Adrenal gland (tissue), 12 donors: ENCODE data around the gene GRK1. TPM values are rescaled to one million over a fixed set of nuclear protein-coding genes. Genes with fewer than 3 reads are reported as not detected.

Source experiments
- DNase-seq, 7 donors: peaks; one replicate each; pipeline ENCODE4 v3.0.0-alpha.2; 2019 to 2020
- H3K27ac ChIP-seq, 5 donors: fragments of 200-600 bp; sonication (generic) in 4 of 5; 1 replicate in 3 of 5; 2 replicates in 2 of 5; pipeline versions ENCODE4 v1.5.1 to v1.8.0; 2016 to 2020; ENCODE audit warnings: mild to moderate bottlenecking in 1 of 5
- H3K27me3 ChIP-seq: fragments of 200-600 bp; 2 replicates; pipeline ENCODE4 v1.8.0; 2021
- H3K36me3 ChIP-seq, 2 donors: fragments of 200-600 bp; replicated peaks in 1 of 2; 1 replicate in 1 of 2; 2 replicates in 1 of 2; pipeline versions ENCODE4 v1.5.1 to v1.8.0; 2018 to 2022
- H3K4me1 ChIP-seq, 2 donors: fragments of 200-600 bp; replicated peaks in 1 of 2; 1 replicate in 1 of 2; 2 replicates in 1 of 2; pipeline versions ENCODE4 v1.5.1 to v1.8.0; 2018 to 2021
- H3K4me3 ChIP-seq, 4 donors: fragments of 200-600 bp; sonication (generic) in 3 of 4; one replicate each; pipeline ENCODE4 v1.5.1; 2016 to 2018
- H3K9me3 ChIP-seq, 3 donors: fragments of 200-600 bp; sonication (generic) in 1 of 3; replicated peaks in 1 of 3; 1 replicate in 2 of 3; 2 replicates in 1 of 3; pipeline versions ENCODE4 v1.5.1 to v1.8.0; 2016 to 2021
- CTCF ChIP-seq, 6 experiments: fragments of 450-650 bp in 4 of 6; fragments of 200-600 bp in 2 of 6; sonication (generic) in 1 of 6; IDR thresholded peaks; 1 replicate in 5 of 6; 2 replicates in 1 of 6; pipeline versions ENCODE4 v1.5.1 to v1.8.0; 2016 to 2021; ENCODE audit warnings: antibody characterized with exemption in 6 of 6, mild to moderate bottlenecking in 2 of 6, moderate library complexity in 1 of 6
- POLR2A ChIP-seq, 2 donors: fragments of 450-650 bp; IDR thresholded peaks; one replicate each; pipeline ENCODE4 v1.6.1; 2017; ENCODE audit warnings: antibody characterized with exemption in 2 of 2, mild to moderate bottlenecking in 2 of 2, moderate library complexity in 1 of 2
- WGBS, 4 donors: extraction: QIAGEN DNeasy Blood & Tissue Kit in 2 of 4; methylation state at CpG; one replicate each; pipeline versions ENCODE4 v1.1.5 to v1.1.7; 2013 to 2017; 5-methylcytosine and 5-hydroxymethylcytosine counted together
- intact Hi-C, 2 donors: fragments of 100-400 bp; cut with DNase I; formaldehyde crosslinking; loops; one replicate each; pipeline versions ENCODE4 v1.14.1 to v1.15.0; 2022 to 2023
- polyA plus RNA-seq, 3 donors: library from polyadenylated mRNA; stranded (reverse); fragments of 200-250 nt in 2 of 3; fragments of 350-450 nt in 1 of 3; fragmentation: Illumina TruSeq in 1 of 3; extraction: RNeasy Lipid Tissue Mini Kit (QIAGEN cat#74804) in 1 of 3; gene quantifications; one replicate each; pipeline ENCODE4 v1.2.3, GENCODE V29; 2013 to 2014
- total RNA-seq, 9 donors: library from RNA; depleted of rRNA in 4 of 9; stranded (reverse); fragments of >200 nt in 4 of 9; fragments of 120-200 nt in 1 of 9; fragmentation: NEBNext Ultra II Directional in 1 of 9; extraction: Animal tissue kit (Norgen Biotek cat#: 25700) in 1 of 9; gene quantifications; one replicate each; pipeline versions ENCODE4 v1.1.0 to v1.2.4, GENCODE V29; 2013 to 2023
- donor health status: healthy with polysubstance abuse.
- donor health status: Bipolar disorder and iron deficiency.
- donor health status: DM: yes; HTN: yes; CAD: no.
- donor health status: DM: no; HTN: no; CAD: no.
- donor health status: DM: no; HTN: no; CAD: no.
- donor health status: DM: yes; HTN: yes; CAD: no.

GRK1 gene
- total and polyA plus RNA-seq, 12 donors = 0.04 to 0.38 (median 0.22) TPM; not detected in 9

GRCh38 chr13:113761136-113761535 lies 94.1 kb downstream of the GRK1 start:
- Histone ChIP-seq H3K4me3 (no peak overlapping the region), H3K27me3 (no peaks in the 10 kb centered on the region), H3K27ac (no peak overlapping the region), H3K36me3 (no peaks in the 10 kb centered on the region), H3K4me1 (peaks cover 0 to 8% of the 10 kb centered on the region in 2 donors), H3K9me3 (no peaks in the 10 kb centered on the region)
- intact Hi-C loops = no loop called here
- DNase-seq = no peak
- WGBS, 4 donors = 80 to 86% (median 82%) methylated on average over 7 of the region's 7 CpGs
- TF ChIP-seq CTCF (IDR thresholded peaks at IDR 0.05) (no peak), POLR2A (IDR thresholded peaks at IDR 0.05) (no peak)

GRCh38 chr13:113762075-113762474 lies 95.1 kb downstream of the GRK1 start:
- Histone ChIP-seq H3K27me3 (no peaks in the 10 kb centered on the region), H3K9me3 (no peaks in the 10 kb centered on the region), H3K36me3 (no peaks in the 10 kb centered on the region), H3K4me1 (peaks cover 0 to 8% of the 10 kb centered on the region in 2 donors), H3K4me3 (no peak overlapping the region), H3K27ac (no peak overlapping the region)
- no peak for TF ChIP-seq CTCF (IDR thresholded peaks at IDR 0.05)
- TF ChIP-seq POLR2A (IDR thresholded peaks at IDR 0.05) = no peak
- DNase-seq = no peak
- 61 to 88% (median 71%) methylated on average over 2 of the region's 2 CpGs for WGBS, 4 donors
- intact Hi-C loops = no loop called here

- 72 to 80% (median 77%) methylated on average over 10 to 11 of the region's 11 CpGs for WGBS, 4 donors
- Histone ChIP-seq H3K4me3 (no peak overlapping the region), H3K4me1 (peaks cover 0 to 8% of the 10 kb centered on the region in 2 donors), H3K9me3 (no peaks in the 10 kb centered on the region), H3K27ac (no peak overlapping the region), H3K36me3 (no peaks in the 10 kb centered on the region), H3K27me3 (no peaks in the 10 kb centered on the region)
- intact Hi-C loops = no loop called here
- no peak for TF ChIP-seq POLR2A (IDR thresholded peaks at IDR 0.05)
- TF ChIP-seq CTCF (IDR thresholded peaks at IDR 0.05) = no peak
- no peak for DNase-seq
Observed at GRCh38 chr13:113762538-113762937, 95.5 kb downstream of the GRK1 start.

GRCh38 chr13:113763254-113763653 lies 96.2 kb downstream of the GRK1 start:
- TF ChIP-seq POLR2A (IDR thresholded peaks at IDR 0.05) (no peak), CTCF (IDR thresholded peaks at IDR 0.05) (no peak)
- DNase-seq = no peak
- H3K36me3 ChIP-seq = no peaks in the 10 kb centered on the region
- 75 to 83% (median 80%) methylated on average over 13 of the region's 13 CpGs for WGBS, 4 donors
- no peak overlapping the region for H3K4me3 ChIP-seq
- H3K27ac ChIP-seq = no peak overlapping the region
- H3K4me1 ChIP-seq = peaks cover 0 to 5% of the 10 kb centered on the region in 2 donors
- intact Hi-C loops = no loop called here
- H3K27me3 ChIP-seq = no peaks in the 10 kb centered on the region
- H3K9me3 ChIP-seq = no peaks in the 10 kb centered on the region
